ENCODE measurements around the gene CHST1. TPM values are rescaled to one million over a fixed set of nuclear protein-coding genes. Genes with fewer than 3 reads are reported as not detected.

The CHST1 gene, protein sequence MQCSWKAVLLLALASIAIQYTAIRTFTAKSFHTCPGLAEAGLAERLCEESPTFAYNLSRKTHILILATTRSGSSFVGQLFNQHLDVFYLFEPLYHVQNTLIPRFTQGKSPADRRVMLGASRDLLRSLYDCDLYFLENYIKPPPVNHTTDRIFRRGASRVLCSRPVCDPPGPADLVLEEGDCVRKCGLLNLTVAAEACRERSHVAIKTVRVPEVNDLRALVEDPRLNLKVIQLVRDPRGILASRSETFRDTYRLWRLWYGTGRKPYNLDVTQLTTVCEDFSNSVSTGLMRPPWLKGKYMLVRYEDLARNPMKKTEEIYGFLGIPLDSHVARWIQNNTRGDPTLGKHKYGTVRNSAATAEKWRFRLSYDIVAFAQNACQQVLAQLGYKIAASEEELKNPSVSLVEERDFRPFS
- 40.5 and 71.2 TPM in 2 replicates for total RNA-seq
- 12.6 and 18.6 TPM in 2 replicates for polyA plus RNA-seq
- polyA plus RNA-seq (2011; cell fraction: cytosol; rRNA removed), result 8.2 and 10.2 TPM in 2 replicates
- polyA plus RNA-seq (2011; cell fraction: nucleus; rRNA removed), result 17.9 and 20.0 TPM in 2 replicates
- 7.7 and 12.9 TPM in 2 replicates for polyA plus RNA-seq (2012)
- polyA minus RNA-seq, result 7.1 and 7.3 TPM in 2 replicates
- not detected for polyA minus RNA-seq (2011; cell fraction: cytosol; rRNA and poly(A)+ RNA removed)
- 5.7 and 7.6 TPM in 2 replicates for polyA minus RNA-seq (2011; cell fraction: nucleus; rRNA and poly(A)+ RNA removed)
- Bru-seq, nascent RNA, result percentile 70 among the genes with signal in this experiment
- percentile 88 among the genes with signal in this experiment for BruChase-seq, experiment 1, labeled RNA remaining after a 6-hour chase
- percentile 92 among the genes with signal in this experiment for BruChase-seq, experiment 2, labeled RNA remaining after a 2-hour chase
- long read RNA-seq, transcript CHST1-201 (4 exons, 2,718 nt), result major isoform, 81 of 162 reads
- long read RNA-seq, partial matches to known transcripts, result 1 of 162 reads
- long read RNA-seq, other reads (novel, unspliced or antisense), result 78 of 162 reads

DNA sequence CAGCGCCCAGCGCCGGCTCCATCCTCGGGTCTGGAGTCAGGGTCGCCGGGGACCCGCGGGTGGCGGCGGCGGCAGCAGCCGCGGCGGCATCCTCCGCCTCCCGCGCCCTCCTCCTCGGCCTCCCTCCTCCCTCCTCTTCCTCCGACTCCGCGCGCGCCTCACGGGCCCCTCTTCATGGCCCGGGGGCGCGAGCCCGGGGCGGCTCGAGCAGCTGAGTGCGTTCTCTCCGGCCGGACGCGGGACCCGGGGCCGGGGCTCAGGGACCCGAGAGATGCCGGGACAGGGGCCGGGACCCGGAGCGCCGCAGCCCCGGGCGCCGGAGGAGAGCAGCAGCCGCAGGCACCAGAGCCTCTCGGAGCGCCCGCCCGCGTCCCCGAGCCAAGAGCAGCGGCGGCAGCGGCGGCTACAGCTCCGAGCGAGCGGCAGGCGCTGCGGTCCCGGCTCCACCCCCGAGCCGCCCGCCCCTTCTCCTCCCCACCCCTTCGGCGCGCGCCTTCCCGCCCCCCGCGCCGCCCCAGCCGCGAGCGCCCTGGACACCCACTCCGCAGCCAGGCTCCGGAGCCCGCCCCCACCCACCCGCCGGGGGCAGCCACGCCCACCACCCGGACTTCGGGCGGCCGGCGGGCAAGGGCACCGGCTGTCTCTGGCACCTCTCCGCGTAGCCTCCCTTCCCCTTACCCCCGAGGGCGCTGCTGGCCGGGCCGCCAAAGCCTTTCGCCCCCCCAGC is at the start of gene CHST1:
TSS of gene CHST1 (minus strand) at position 417 of the 727 bp plus-strand sequence. CDS start 14,699 bp downstream, outside the sequence.
- Histone ChIP-seq H3K4me2 (ENCODE audit: insufficient read depth, low read length) (peak within 1 kb of the TSS; percentile 82), H3K4me3 (replicated peaks in 1 of 3; ENCODE audit: insufficient read depth in 1 of 3, low read depth in 1 of 3, low read length in 3 of 3) (peak within 1 kb of the TSS; percentile 47 to 59 (median 55)), H3K27me3 (ENCODE audit: control insufficient read depth in 2 of 2, insufficient read depth in 2 of 2, low read length in 2 of 2) (peaks cover 0 to 8% of the 10 kb centered on the region in 2 experiments), H3K9ac (replicated peaks; ENCODE audit: extremely low read depth, insufficient read depth, low read length) (peak within 1 kb of the TSS; percentile 58), H3K9me1 (replicated peaks; ENCODE audit: control insufficient read depth, extremely low read depth, insufficient read depth, low read length) (no peaks in the 10 kb centered on the region), H3K9me3 (replicated peaks; ENCODE audit: control insufficient read depth, insufficient read depth, low read length) (no peaks in the 10 kb centered on the region), H3K27ac (ENCODE audit: insufficient read depth, low read depth, low read length) (no peak within 1 kb of the TSS), H3K79me2 (ENCODE audit: control insufficient read depth, insufficient read depth, low read length) (peaks cover 2% of the 10 kb centered on the region), H4K20me1 (replicated peaks; ENCODE audit: control insufficient read depth, extremely low read depth, insufficient read depth, low read length) (no peaks in the 10 kb centered on the region), H3K4me1 (ENCODE audit: control insufficient read depth, extremely low read depth, insufficient read depth, low read length) (peaks cover 29% of the 10 kb centered on the region), H3K36me3 (ENCODE audit: control insufficient read depth in 2 of 2, extremely low read depth in 1 of 2, insufficient read depth in 2 of 2, low read length in 2 of 2) (no peaks in the 10 kb centered on the region), H2AFZ (ENCODE audit: low read depth, low read length) (peak within 1 kb of the TSS; percentile 81)
- ChIA-PET CTCF (interaction anchor here (0.9 to 2.3 kb wide), 6 partner anchors 9 to 294 kb away, joined by 3 to 25 read pairs (median 4); no protein-coding TSS in a partner anchor), POLR2A (no interaction called here)
- intact Hi-C loops (cut with micrococcal nuclease), result loop anchor here (10.0 kb wide), 1 partner anchor 711 kb away; the partner anchor contains the start of gene TP53I11
- BruUV-seq (replicated peaks), result no TSS peak
- peak; percentile 51 for DNase-seq (ENCODE audit: low read depth, low spot score)
- peak; percentile 53 for FAIRE-seq
- dilution Hi-C loops (cut with MboI; ENCODE audit: extremely low pct_ligation_motif_present, low sequenced_read_pairs), result no loop called here
- TF ChIP-seq POLR2AphosphoS5 (IDR thresholded peaks at IDR 0.05; ENCODE audit: insufficient read depth, low read depth, low read length) (peak; percentile 47), MAX (IDR thresholded peaks at IDR 0.05; ENCODE audit: insufficient read depth, insufficient read length) (no peak), EZH2 (IDR thresholded peaks at IDR 0.05; ENCODE audit: borderline replicate concordance, low read depth, low read length, severe bottlenecking) (no peak), MYC (IDR thresholded peaks at IDR 0.05; ENCODE audit: low read depth, low read length) (no peak)

All from endothelial cell of umbilical vein (primary cell).